CD4-positive, alpha-beta memory T cell (primary cell): ENCODE data around the gene GGTLC2. TPM values are rescaled to one million over a fixed set of nuclear protein-coding genes. Genes with fewer than 3 reads are reported as not detected.
"Not testable (repeated sequence)": the region's sequence is repeated elsewhere in the genome, so short reads cannot be mapped to it uniquely, and the experiment has no call there.

Experiments used
- CTCF ChIA-PET: fragments of 350-600 bp; sonication (Branson Sonifier 250); formaldehyde crosslinking; loops from one replicate; lab custom pipeline; 2021; ENCODE audit warnings: inconsistent platforms; ENCODE audit not compliant: partially characterized antibody; lab: Charles Lee
- POLR2A ChIA-PET: fragments of 350-600 bp; sonication (Branson Sonifier 250); formaldehyde crosslinking; loops from one replicate; lab custom pipeline; 2021; ENCODE audit not compliant: partially characterized antibody; lab: Charles Lee
- DNase-seq, 5 donors: peaks; one replicate each; pipeline versions ENCODE4 v3.0.0 to v3.0.0-alpha.2; 2020 to 2022; ENCODE audit warnings: mixed read lengths in 1 of 5
- H3K27ac ChIP-seq: one replicate; pipeline ENCODE4 v1.7.0; 2013; ENCODE audit warnings: low read depth, low read length
- H3K27me3 ChIP-seq: 2 replicates; pipeline ENCODE4 v1.7.0; 2013; ENCODE audit warnings: mild to moderate bottlenecking, low read length, moderate library complexity; ENCODE audit not compliant: insufficient read depth
- H3K36me3 ChIP-seq: 2 replicates; pipeline ENCODE4 v1.7.0; 2013; ENCODE audit warnings: mild to moderate bottlenecking, low read length, moderate library complexity; ENCODE audit not compliant: insufficient read depth
- H3K4me1 ChIP-seq: 2 replicates; pipeline ENCODE4 v1.7.0; 2013; ENCODE audit warnings: mild to moderate bottlenecking, low read length, moderate library complexity; ENCODE audit not compliant: insufficient read depth
- H3K4me3 ChIP-seq, 2 donors: one replicate each; pipeline ENCODE4 v1.7.0; 2013; ENCODE audit warnings: low read length in 2 of 2, mild to moderate bottlenecking in 1 of 2
- H3K9me3 ChIP-seq, 2 donors: one replicate each; pipeline ENCODE4 v1.7.0; 2013; ENCODE audit warnings: low read length in 2 of 2, control low read depth in 1 of 2; ENCODE audit not compliant: control insufficient read depth in 1 of 2
- H3K27ac Mint-ChIP-seq, 7 donors: one replicate each; pipeline ENCODE4 v1.8.0; 2020 to 2021; ENCODE audit warnings: mixed read lengths in 7 of 7, mild to moderate bottlenecking in 6 of 7, inconsistent platforms in 3 of 7, moderate library complexity in 3 of 7
- H3K27me3 Mint-ChIP-seq, 2 donors: one replicate each; pipeline ENCODE4 v1.8.0; 2020 to 2021; ENCODE audit warnings: mixed read lengths in 2 of 2
- H3K36me3 Mint-ChIP-seq, 2 donors: one replicate each; pipeline ENCODE4 v1.8.0; 2020 to 2021; ENCODE audit warnings: mixed read lengths in 2 of 2, inconsistent platforms in 1 of 2, mild to moderate bottlenecking in 1 of 2
- H3K4me1 Mint-ChIP-seq, 4 donors: one replicate each; pipeline ENCODE4 v1.8.0; 2020 to 2021; ENCODE audit warnings: mixed read lengths in 4 of 4, mild to moderate bottlenecking in 1 of 4
- H3K4me3 Mint-ChIP-seq, 8 donors: one replicate each; pipeline ENCODE4 v1.8.0; 2020 to 2021; ENCODE audit warnings: mixed read lengths in 8 of 8, mild to moderate bottlenecking in 7 of 8, moderate library complexity in 6 of 8, inconsistent platforms in 3 of 8
- H3K9me3 Mint-ChIP-seq, 8 donors: one replicate each; pipeline ENCODE4 v1.8.0; 2020 to 2021; ENCODE audit warnings: mixed read lengths in 8 of 8, mild to moderate bottlenecking in 5 of 8, inconsistent platforms in 3 of 8, moderate library complexity in 1 of 8
- intact Hi-C: fragments of 100-400 bp; cut with micrococcal nuclease; formaldehyde crosslinking; loops from one replicate; pipeline ENCODE4 v1.15.1; 2023
- polyA plus RNA-seq, 2 donors: library from polyadenylated mRNA; unstranded; fragments of 300-500 nt; fragmentation: Illumina TruSeq; gene quantifications; one replicate each; pipeline ENCODE4 v1.2.3, GENCODE V29; 2021
- total RNA-seq, 2 experiments: library from RNA; stranded (reverse); gene quantifications; one replicate each; pipeline ENCODE4 v1.2.3, GENCODE V29; 2021

GGTLC2 gene
- total and polyA plus RNA-seq, 4 experiments from 2014 or later, result not detected

- intact Hi-C loops, result loop anchor here (2.0 to 5.0 kb wide), 2 partner anchors 92 to 224 kb away; no protein-coding TSS in a partner anchor
- H3K9me3 Mint-ChIP-seq, POLR2A ChIA-PET, H3K36me3 ChIP-seq, H3K27me3 Mint-ChIP-seq, H3K36me3 Mint-ChIP-seq, H3K27ac ChIP-seq, H3K27ac Mint-ChIP-seq, H3K9me3 ChIP-seq, H3K27me3 ChIP-seq, H3K4me1 ChIP-seq, H3K4me3 Mint-ChIP-seq, H3K4me1 Mint-ChIP-seq, DNase-seq, H3K4me3 ChIP-seq: not testable (repeated sequence)
- CTCF ChIA-PET, result interaction anchor here (2.2 kb wide), 1 partner anchor 198 kb away, joined by 7 read pairs; no protein-coding TSS in a partner anchor
These were observed 42.0 kb downstream of the GGTLC2 start for GRCh38 chr22:22686202-22687115.

DNA sequence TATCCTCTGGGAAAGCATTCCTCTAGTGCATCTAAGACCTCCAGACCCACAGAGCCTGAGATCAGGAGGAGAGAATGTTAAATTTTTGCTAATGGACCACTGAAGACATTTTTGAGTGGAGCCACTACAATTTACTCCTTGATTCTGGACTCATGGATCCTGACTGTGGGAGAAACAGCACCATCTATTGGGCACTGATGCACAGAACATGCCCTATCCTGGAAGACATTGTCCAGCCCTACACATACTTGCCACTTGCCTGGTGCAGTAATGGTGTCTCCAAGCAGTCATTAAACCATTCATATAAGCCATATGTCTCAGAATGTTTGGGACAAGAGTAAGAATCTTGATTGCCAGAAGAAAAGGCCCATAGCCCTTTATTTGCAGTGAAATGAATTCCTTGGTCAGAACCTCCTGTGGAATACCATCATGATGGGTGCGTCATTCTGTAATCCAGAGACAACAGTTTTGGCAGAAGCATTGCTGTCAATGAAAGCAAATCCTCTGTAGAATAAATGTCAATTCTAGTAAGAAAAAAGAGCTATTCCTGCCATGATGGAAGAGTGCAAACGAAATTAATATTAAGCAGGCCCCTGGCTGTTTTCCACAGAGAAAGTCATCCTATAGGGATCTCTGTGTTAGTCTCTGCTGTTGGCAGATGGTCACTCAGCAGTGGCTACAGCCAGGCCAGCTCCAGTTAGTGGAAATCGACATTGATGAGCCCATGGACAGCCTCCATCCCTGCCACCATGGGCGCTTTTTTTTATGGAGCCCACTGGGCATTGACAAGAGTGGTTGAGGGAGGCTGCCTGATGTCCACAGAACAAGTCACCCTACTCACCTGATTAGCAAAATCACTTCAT is 43.5 kb downstream of the GGTLC2 start:
- Mint-ChIP-seq H3K9me3 (no peaks in the 10 kb centered on the region), H3K36me3 (no peaks in the 10 kb centered on the region), H3K27me3 (no peaks in the 10 kb centered on the region), H3K4me3 (no peak overlapping the region), H3K27ac (peak overlapping the region in 1 of 7 donors; percentile 64), H3K4me1 (no peaks in the 10 kb centered on the region)
- Histone ChIP-seq H3K4me1 (no peaks in the 10 kb centered on the region), H3K9me3 (no peaks in the 10 kb centered on the region), H3K27me3 (no peaks in the 10 kb centered on the region), H3K36me3 (no peaks in the 10 kb centered on the region), H3K27ac (no peak overlapping the region), H3K4me3 (no peak overlapping the region)
- intact Hi-C loops, result loop anchor here (2.0 to 5.0 kb wide), 2 partner anchors 93 to 226 kb away; no protein-coding TSS in a partner anchor
- DNase-seq, result peak in 3 of 5 donors; percentile 14 to 19 (median 15)
- CTCF ChIA-PET, result interaction anchor here (1.2 to 5.1 kb wide), 5 partner anchors 11 to 272 kb away, joined by 3 to 24 read pairs (median 4); no protein-coding TSS in a partner anchor
- POLR2A ChIA-PET, result no interaction called here

DNA sequence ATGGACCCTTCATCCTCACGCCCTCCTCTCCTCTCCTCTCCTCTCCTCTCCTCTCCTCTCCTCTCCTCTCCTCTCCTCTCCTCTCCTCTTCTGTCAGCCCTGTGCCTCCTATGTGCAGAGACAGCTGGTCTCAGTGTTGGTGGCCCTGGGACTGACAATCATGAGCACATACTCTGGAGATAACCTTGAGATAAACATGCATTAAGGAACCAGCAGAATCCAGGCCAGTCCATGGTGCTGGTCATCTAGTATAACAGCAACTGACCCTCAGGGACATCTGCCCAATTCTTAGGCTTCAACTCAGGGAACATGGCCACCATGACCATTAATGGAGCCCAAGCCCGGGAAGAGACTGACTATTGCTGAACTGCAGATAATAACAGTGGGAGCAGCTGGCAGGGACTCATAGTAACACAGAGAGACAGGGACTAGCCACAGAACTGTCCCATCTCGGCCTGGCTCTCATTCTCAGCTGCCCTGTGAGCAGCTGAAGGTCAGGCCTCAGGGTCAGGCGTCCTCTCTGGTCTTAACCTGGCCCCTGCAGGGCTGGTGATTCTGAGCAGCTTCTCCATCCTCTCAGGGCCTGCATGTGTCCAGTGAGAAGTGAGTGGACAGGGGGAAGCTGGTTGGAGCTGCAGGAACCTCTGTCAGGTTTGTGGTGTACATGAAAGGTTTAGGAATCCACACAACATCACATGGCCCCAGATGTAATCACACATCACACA is 45.4 kb downstream of the GGTLC2 start:
- H3K36me3 Mint-ChIP-seq, result no peaks in the 10 kb centered on the region
- POLR2A ChIA-PET, result no interaction called here
- intact Hi-C loops, result loop anchor here (5.0 kb wide), 1 partner anchor 227 kb away; no protein-coding TSS in a partner anchor

DNA sequence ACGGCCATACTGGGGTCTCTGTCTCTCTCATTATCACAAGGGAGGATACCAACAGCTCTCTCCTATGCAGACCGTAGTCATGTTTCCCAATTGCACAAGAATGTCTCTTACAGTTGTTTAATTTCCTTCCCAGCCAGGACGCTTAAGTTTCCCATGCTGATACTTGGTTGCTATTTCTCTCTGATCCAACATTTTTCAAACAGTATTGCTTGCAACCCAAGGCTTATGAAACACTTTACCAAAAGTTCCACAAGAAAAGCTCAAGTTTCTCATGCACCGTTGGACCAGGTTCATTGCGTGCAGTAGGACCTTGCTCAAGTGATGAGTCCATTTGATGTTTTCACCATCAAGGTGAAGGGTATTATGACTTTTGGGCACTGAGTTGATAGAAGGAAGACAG is 46.6 kb downstream of the GGTLC2 start:
- no peak overlapping the region for H3K4me3 ChIP-seq
- no peaks in the 10 kb centered on the region for H3K36me3 Mint-ChIP-seq
- no peaks in the 10 kb centered on the region for H3K9me3 ChIP-seq
- no peak for DNase-seq
- no peaks in the 10 kb centered on the region for H3K27me3 ChIP-seq
- H3K27ac ChIP-seq, result no peak overlapping the region
- POLR2A ChIA-PET, result no interaction called here
- peak overlapping the region in 1 of 7 donors; percentile 65 for H3K27ac Mint-ChIP-seq
- no peaks in the 10 kb centered on the region for H3K36me3 ChIP-seq
- H3K4me1 ChIP-seq, result no peaks in the 10 kb centered on the region
- CTCF ChIA-PET, result interaction anchor here (0.8 to 7.6 kb wide), 4 partner anchors 13 to 265 kb away, joined by 4 to 57 read pairs (median 21); no protein-coding TSS in a partner anchor
- H3K4me3 Mint-ChIP-seq, result no peak overlapping the region
- H3K4me1 Mint-ChIP-seq, result peaks cover 0 to 5% (median 0%) of the 10 kb centered on the region in 4 donors
- H3K9me3 Mint-ChIP-seq, result no peaks in the 10 kb centered on the region
- intact Hi-C loops, result no loop called here
- H3K27me3 Mint-ChIP-seq, result no peaks in the 10 kb centered on the region

More for the DNA sequence above, 45.4 kb downstream of the GGTLC2 start:
- Histone ChIP-seq H3K9me3 (no peaks in the 10 kb centered on the region), H3K4me1 (no peaks in the 10 kb centered on the region), H3K27me3 (no peaks in the 10 kb centered on the region), H3K4me3 (no peak overlapping the region), H3K36me3 (no peaks in the 10 kb centered on the region), H3K27ac (no peak overlapping the region)
- Mint-ChIP-seq H3K27ac (no peak overlapping the region), H3K4me1 (peaks cover 0 to 5% (median 0%) of the 10 kb centered on the region in 4 donors), H3K4me3 (no peak overlapping the region), H3K27me3 (no peaks in the 10 kb centered on the region), H3K9me3 (no peaks in the 10 kb centered on the region)
- CTCF ChIA-PET, result interaction anchor here (1.2 to 7.6 kb wide), 6 partner anchors 14 to 267 kb away, joined by 3 to 57 read pairs (median 11); no protein-coding TSS in a partner anchor
- no peak for DNase-seq

- H3K4me3 Mint-ChIP-seq, result no peak overlapping the region
- H3K4me3 ChIP-seq, result no peak overlapping the region
These were observed 47.6 kb downstream of the GGTLC2 start for GRCh38 chr22:22691716-22692701.

More at GRCh38 chr22:22691716-22692701, 47.6 kb downstream of the GGTLC2 start:
- ChIA-PET POLR2A (no interaction called here), CTCF (interaction anchor here (0.8 to 7.6 kb wide), 9 partner anchors 8 to 264 kb away, joined by 3 to 57 read pairs (median 4); no protein-coding TSS in a partner anchor)
- Mint-ChIP-seq H3K27ac (peak overlapping the region in 1 of 7 donors; percentile 71), H3K27me3 (no peaks in the 10 kb centered on the region), H3K4me1 (peaks cover 0 to 5% (median 0%) of the 10 kb centered on the region in 4 donors), H3K9me3 (no peaks in the 10 kb centered on the region), H3K36me3 (no peaks in the 10 kb centered on the region)
- H3K36me3 ChIP-seq, result no peaks in the 10 kb centered on the region
- no peaks in the 10 kb centered on the region for H3K9me3 ChIP-seq
- H3K27ac ChIP-seq, result no peak overlapping the region
- intact Hi-C loops, result no loop called here
- DNase-seq, result no peak
- no peaks in the 10 kb centered on the region for H3K27me3 ChIP-seq
- H3K4me1 ChIP-seq, result no peaks in the 10 kb centered on the region
